Glutamatergic neuron (in vitro differentiated cells): Measurements from ENCODE around the gene MED12L. TPM values are rescaled to one million over a fixed set of nuclear protein-coding genes. Genes with fewer than 3 reads are reported as not detected.

Experiments
- DNase-seq: peaks from one replicate; pipeline ENCODE4 v3.0.0; 2022
- H3K27ac Mint-ChIP-seq: one replicate; pipeline ENCODE4 v1.8.0; 2020; ENCODE audit warnings: mild to moderate bottlenecking, mixed read lengths, inconsistent platforms; ENCODE audit not compliant: unreplicated experiment
- H3K27me3 Mint-ChIP-seq: one replicate; pipeline ENCODE4 v1.8.0; 2020; ENCODE audit warnings: mild to moderate bottlenecking, moderate library complexity, mixed read lengths, inconsistent platforms; ENCODE audit not compliant: unreplicated experiment
- H3K36me3 Mint-ChIP-seq: one replicate; pipeline ENCODE4 v1.8.0; 2020; ENCODE audit warnings: mild to moderate bottlenecking, mixed read lengths, inconsistent platforms; ENCODE audit not compliant: unreplicated experiment
- H3K4me1 Mint-ChIP-seq: one replicate; pipeline ENCODE4 v1.8.0; 2020; ENCODE audit warnings: mild to moderate bottlenecking, low read depth, mixed read lengths, inconsistent platforms; ENCODE audit not compliant: unreplicated experiment
- H3K4me3 Mint-ChIP-seq: one replicate; pipeline ENCODE4 v1.8.0; 2020; ENCODE audit warnings: mild to moderate bottlenecking, mixed read lengths, inconsistent platforms; ENCODE audit not compliant: unreplicated experiment
- H3K9me3 Mint-ChIP-seq: one replicate; pipeline ENCODE4 v1.8.0; 2020; ENCODE audit warnings: mild to moderate bottlenecking, moderate library complexity, mixed read lengths, inconsistent platforms; ENCODE audit not compliant: unreplicated experiment
- total RNA-seq: library from RNA; stranded (reverse); fragmentation: NEBNext Ultra II Directional; extraction: Animal tissue kit (Norgen Biotek cat#: 25700); gene quantifications from one replicate; pipeline ENCODE4 v1.2.1, GENCODE V29; 2021; ENCODE audit not compliant: unreplicated experiment
- TF ChIP-seq, protein P1 (sequence below): fragments of 200-600 bp; sonication (generic); IDR thresholded peaks from one replicate; pipeline ENCODE4 v1.5.0; 2021; ENCODE audit not compliant: partially characterized antibody, unreplicated experiment

Gene MED12L
- total RNA-seq, 1 donor from 2014 or later: 7.8 TPM

DNA sequence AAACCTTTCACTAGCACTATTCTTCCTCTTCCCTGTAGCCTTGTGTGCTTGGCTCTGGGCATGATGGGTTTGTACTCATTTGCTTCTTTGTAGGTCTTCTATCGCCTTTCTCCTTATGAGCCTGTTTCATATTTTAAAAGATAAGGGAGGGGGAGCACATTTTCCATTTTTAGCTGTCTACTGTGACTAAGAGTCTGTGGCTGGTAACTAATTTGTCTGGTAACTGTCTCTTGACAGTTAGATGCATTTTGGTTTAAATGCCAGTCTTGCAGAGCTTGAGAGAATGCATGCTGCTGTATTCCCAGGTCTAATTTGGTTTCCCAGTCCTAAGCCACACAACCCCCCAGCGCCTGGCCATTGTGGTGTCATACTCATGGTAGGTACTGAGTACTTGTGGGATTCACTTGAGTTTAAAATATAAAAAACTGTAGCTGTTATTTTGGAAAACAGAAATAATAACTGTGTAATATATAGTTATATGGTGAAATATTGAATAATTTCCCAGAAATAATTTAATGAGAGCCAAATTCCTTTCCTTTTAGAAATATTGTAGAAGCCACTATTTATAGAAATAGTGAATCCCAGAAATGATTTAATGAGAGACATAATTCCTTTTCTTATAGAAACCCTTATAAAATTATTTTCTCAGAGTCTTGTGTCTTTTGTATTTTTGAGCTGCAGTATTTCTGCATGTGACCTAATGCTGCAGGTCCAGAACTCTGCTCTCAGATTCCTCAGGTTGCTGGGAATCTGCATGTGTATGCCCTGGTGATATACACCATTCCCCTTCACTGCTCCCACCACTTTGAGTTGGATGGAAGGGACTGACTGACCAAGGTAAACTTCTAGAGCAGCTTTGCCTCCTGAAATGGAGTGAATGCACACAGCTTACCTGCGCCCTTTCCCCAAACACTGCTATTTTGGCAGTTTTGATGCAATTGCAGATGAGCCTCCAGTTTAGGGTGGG, 131.5 kb downstream of the MED12L start:
- Mint-ChIP-seq H3K4me1 (peaks cover 20% of the 10 kb centered on the region), H3K4me3 (no peak overlapping the region)

DNA sequence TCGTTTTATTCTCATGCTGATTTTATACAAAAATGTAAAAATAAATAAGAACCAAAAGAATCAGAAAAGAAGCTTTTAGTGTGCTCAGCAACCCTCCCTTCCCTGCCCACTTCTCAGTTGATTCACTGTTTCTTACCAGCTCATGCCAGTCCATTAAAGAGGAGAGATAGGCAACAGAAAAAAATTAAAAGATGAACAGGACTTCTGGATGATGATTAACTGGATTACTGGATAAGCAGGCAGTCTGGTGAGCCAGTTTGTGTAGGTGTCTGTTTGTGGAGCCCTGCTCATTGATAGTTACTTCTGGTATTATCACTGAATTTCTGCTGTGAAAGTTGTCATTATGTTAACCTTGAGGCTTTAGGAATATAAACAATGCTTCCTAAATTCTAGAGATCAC, 132.7 kb downstream of the MED12L start:
- Mint-ChIP-seq H3K27ac (no peak overlapping the region), H3K4me1 (peaks cover 20% of the 10 kb centered on the region), H3K27me3 (peaks cover 3% of the 10 kb centered on the region), H3K4me3 (no peak overlapping the region), H3K36me3 (peaks cover 19% of the 10 kb centered on the region), H3K9me3 (peaks cover 12% of the 10 kb centered on the region)
- TF ChIP-seq, protein P1, sequence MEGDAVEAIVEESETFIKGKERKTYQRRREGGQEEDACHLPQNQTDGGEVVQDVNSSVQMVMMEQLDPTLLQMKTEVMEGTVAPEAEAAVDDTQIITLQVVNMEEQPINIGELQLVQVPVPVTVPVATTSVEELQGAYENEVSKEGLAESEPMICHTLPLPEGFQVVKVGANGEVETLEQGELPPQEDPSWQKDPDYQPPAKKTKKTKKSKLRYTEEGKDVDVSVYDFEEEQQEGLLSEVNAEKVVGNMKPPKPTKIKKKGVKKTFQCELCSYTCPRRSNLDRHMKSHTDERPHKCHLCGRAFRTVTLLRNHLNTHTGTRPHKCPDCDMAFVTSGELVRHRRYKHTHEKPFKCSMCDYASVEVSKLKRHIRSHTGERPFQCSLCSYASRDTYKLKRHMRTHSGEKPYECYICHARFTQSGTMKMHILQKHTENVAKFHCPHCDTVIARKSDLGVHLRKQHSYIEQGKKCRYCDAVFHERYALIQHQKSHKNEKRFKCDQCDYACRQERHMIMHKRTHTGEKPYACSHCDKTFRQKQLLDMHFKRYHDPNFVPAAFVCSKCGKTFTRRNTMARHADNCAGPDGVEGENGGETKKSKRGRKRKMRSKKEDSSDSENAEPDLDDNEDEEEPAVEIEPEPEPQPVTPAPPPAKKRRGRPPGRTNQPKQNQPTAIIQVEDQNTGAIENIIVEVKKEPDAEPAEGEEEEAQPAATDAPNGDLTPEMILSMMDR: no peak
- DNase-seq: no peak

More for the DNA sequence above, 131.5 kb downstream of the MED12L start:
- Mint-ChIP-seq H3K36me3 (peaks cover 9% of the 10 kb centered on the region), H3K27ac (peak overlapping the region; percentile 10), H3K9me3 (peaks cover 10% of the 10 kb centered on the region), H3K27me3 (peaks cover 3% of the 10 kb centered on the region)
- TF ChIP-seq, protein P1: no peak
- no peak for DNase-seq

DNA sequence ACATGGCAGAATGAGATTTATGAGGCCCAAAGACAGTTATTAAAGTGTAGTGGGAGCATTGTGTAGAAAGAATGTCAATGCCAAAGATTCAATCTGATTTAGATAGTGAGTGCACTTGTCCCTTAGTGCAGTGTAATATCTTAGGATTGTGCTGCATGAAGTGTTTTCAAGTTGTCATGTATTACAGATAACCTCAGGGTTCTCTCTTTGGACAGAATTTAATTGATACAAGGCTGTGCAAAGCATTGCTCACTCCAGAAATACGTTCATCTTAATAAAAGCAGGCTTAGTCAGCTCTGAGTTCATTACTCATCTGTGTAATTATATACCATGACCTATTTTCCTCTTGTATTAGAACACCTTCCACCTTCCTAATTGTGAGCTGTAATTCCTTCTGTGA, 133.6 kb downstream of the MED12L start:
- Mint-ChIP-seq H3K4me3 (no peak overlapping the region), H3K9me3 (peaks cover 12% of the 10 kb centered on the region), H3K27ac (no peak overlapping the region), H3K4me1 (peaks cover 17% of the 10 kb centered on the region), H3K36me3 (peaks cover 19% of the 10 kb centered on the region), H3K27me3 (peaks cover 3% of the 10 kb centered on the region)
- no peak for DNase-seq
- TF ChIP-seq, protein P1: no peak

DNA sequence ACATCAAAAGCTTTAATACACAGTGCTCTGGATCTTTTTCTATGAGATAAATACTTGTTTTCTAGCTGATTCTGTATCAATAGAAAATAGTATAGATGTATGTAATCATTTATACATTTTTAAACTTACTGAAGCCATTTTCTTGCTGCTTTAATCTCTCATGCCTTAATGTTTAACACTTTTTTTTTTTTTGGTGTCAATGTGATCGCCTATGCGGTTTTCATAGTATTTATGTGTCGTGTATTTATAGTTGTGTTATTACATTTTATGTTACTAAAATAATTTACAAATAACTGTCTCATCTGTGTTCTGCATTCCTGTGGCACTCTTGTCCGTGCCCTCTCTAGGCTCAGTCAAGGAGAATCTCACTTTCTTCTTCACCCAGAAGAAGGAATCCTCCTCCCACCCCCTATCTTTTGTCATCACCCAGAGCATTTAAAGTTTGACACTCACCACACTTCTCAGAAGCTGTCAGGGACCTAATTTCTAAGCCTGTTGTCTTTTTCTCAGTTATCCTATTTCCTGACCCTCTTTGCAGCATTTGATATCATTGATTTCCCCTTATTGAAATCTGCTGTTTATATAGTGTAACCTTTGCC, 138.9 kb downstream of the MED12L start:
- TF ChIP-seq, protein P1: no peak
- H3K36me3 Mint-ChIP-seq: peaks cover 19% of the 10 kb centered on the region

More for the DNA sequence above, 138.9 kb downstream of the MED12L start:
- Mint-ChIP-seq H3K27me3 (peaks cover 4% of the 10 kb centered on the region), H3K9me3 (peaks cover 8% of the 10 kb centered on the region), H3K4me1 (peaks cover 10% of the 10 kb centered on the region), H3K27ac (no peak overlapping the region), H3K4me3 (no peak overlapping the region)
- no peak for DNase-seq
